Lower lobe of right lung (tissue), 2 donors: ENCODE data around the gene TSHB. TPM values are rescaled to one million over a fixed set of nuclear protein-coding genes. Genes with fewer than 3 reads are reported as not detected.

Experiments used
- ATAC-seq, 2 donors: fragments of 200-7000 bp; cut with Tn5 transposase; one replicate each; pipeline ENCODE4 v1.9.1; 2020 to 2022; ENCODE audit warnings: mild to moderate bottlenecking in 2 of 2, moderate library complexity in 2 of 2
- DNase-seq: peaks from one replicate; pipeline ENCODE4 v3.0.0-alpha.2; 2020
- H3K27ac ChIP-seq: fragments of 200-600 bp; one replicate; pipeline ENCODE4 v1.8.0; 2022
- H3K27me3 ChIP-seq: fragments of 200-600 bp; one replicate; pipeline ENCODE4 v1.8.0; 2022; ENCODE audit warnings: low read depth
- H3K36me3 ChIP-seq: fragments of 200-600 bp; one replicate; pipeline ENCODE4 v1.8.0; 2022; ENCODE audit warnings: mild to moderate bottlenecking
- H3K4me1 ChIP-seq: fragments of 200-600 bp; one replicate; pipeline ENCODE4 v1.8.0; 2022
- H3K4me3 ChIP-seq: fragments of 200-600 bp; one replicate; pipeline ENCODE4 v1.8.0; 2022; ENCODE audit warnings: mild to moderate bottlenecking
- H3K9me3 ChIP-seq: fragments of 200-600 bp; one replicate; pipeline ENCODE4 v1.8.0; 2022
- intact Hi-C: fragments of 100-400 bp; cut with DNase I; formaldehyde crosslinking; loops from one replicate; pipeline ENCODE4 v1.11.0; 2022
- total RNA-seq: library from RNA; stranded (reverse); fragmentation: NEBNext Ultra II Directional; extraction: Animal tissue kit (Norgen Biotek cat#: 25700); gene quantifications from one replicate; pipeline ENCODE4 v1.2.1, GENCODE V29; 2021
- TF ChIP-seq, protein P1 (sequence below): fragments of 200-600 bp; IDR thresholded peaks from one replicate; pipeline ENCODE4 v1.8.0; 2022; ENCODE audit warnings: antibody characterized with exemption, mild to moderate bottlenecking
- donor health status: DM: no; HTN: yes; CAD: no; lungs with severe emphysema.

The TSHB gene
- total RNA-seq, 1 donor from 2014 or later, result not detected

DNA sequence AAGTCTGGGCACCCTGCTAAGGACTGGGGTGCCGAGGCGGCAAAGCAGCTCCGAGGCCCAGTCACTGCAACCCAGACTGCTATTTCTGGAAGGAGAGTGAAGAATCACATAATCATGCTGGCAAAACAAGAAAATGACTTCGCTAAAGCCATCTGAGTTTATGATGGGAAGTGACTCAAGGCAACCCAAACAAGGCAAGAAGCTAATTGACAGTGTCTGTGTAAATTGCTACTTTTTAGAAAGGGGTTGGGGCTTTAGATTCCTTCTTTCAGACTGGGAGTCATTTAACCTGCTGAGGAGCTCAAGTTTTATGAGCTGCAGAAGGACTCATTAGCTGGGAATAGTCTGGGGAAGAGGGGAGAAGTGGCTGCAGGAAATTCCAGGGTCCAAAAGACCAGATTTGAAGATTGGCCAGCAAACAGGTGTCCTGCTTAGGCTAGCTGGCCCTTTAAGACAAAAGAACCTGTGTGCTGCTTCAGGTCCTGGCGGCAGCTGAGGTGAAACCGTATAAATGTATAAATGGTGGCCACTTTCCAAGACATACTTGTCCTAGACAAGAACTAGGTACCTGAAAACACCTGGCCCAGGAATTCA lies 28.1 kb downstream of the TSHB start:
- H3K27ac ChIP-seq, result no peak overlapping the region
- peaks cover 8% of the 10 kb centered on the region for H3K4me1 ChIP-seq
- no peak for ATAC-seq
- no peaks in the 10 kb centered on the region for H3K9me3 ChIP-seq
- no peak for DNase-seq
- no peaks in the 10 kb centered on the region for H3K36me3 ChIP-seq
- TF ChIP-seq, protein P1, sequence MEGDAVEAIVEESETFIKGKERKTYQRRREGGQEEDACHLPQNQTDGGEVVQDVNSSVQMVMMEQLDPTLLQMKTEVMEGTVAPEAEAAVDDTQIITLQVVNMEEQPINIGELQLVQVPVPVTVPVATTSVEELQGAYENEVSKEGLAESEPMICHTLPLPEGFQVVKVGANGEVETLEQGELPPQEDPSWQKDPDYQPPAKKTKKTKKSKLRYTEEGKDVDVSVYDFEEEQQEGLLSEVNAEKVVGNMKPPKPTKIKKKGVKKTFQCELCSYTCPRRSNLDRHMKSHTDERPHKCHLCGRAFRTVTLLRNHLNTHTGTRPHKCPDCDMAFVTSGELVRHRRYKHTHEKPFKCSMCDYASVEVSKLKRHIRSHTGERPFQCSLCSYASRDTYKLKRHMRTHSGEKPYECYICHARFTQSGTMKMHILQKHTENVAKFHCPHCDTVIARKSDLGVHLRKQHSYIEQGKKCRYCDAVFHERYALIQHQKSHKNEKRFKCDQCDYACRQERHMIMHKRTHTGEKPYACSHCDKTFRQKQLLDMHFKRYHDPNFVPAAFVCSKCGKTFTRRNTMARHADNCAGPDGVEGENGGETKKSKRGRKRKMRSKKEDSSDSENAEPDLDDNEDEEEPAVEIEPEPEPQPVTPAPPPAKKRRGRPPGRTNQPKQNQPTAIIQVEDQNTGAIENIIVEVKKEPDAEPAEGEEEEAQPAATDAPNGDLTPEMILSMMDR, result no peak
- intact Hi-C loops, result no loop called here
- H3K4me3 ChIP-seq, result no peak overlapping the region
- H3K27me3 ChIP-seq, result no peaks in the 10 kb centered on the region

DNA sequence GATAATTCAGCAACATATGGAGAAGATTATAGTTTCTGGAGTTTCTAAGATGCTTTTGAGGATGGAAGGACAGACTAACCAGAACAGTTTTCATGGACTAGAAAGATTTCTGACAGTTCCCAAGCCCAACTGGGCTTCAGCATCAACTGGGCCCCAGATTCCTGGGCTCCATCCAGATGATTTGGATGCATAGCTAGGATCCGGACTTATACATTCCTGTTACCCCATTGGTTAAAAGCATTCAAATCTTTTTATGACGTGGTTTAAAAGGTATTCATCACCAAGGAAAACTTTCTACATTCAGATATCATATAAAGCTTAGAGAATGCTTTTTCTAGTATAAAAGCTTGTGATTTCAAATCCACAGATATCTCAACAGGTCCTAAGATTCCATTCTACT lies 29.7 kb downstream of the TSHB start:
- no peak overlapping the region for H3K27ac ChIP-seq
- no peak for DNase-seq
- H3K4me3 ChIP-seq, result no peak overlapping the region
- H3K9me3 ChIP-seq, result no peaks in the 10 kb centered on the region
- TF ChIP-seq, protein P1, result no peak
- H3K4me1 ChIP-seq, result peaks cover 8% of the 10 kb centered on the region
- H3K36me3 ChIP-seq, result no peaks in the 10 kb centered on the region
- ATAC-seq, result no peak
- no peaks in the 10 kb centered on the region for H3K27me3 ChIP-seq
- intact Hi-C loops, result no loop called here

DNA sequence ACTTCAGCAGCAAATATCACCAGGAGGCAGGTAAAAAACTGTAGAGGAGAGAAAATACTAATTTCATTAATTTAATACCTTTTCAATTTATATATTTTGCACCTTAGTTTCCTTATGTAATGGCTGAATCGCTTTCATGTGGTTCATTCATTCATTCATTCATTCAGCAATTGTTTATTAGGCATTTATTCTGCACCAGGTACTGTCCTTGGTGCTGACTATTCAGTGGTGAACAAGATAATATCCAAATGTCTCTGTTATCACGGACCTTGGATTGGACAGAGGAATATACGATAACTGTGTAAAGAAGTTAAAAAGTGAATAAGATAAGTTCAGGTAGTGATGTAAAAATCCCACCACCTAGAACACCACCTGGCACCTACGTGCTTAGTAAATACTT lies 30.9 kb downstream of the TSHB start:
- Histone ChIP-seq H3K9me3 (no peaks in the 10 kb centered on the region), H3K4me1 (peaks cover 8% of the 10 kb centered on the region), H3K27me3 (no peaks in the 10 kb centered on the region), H3K27ac (no peak overlapping the region), H3K4me3 (no peak overlapping the region), H3K36me3 (no peaks in the 10 kb centered on the region)
- intact Hi-C loops, result no loop called here
- no peak for DNase-seq
- ATAC-seq, result no peak
- TF ChIP-seq, protein P1, result no peak

DNA sequence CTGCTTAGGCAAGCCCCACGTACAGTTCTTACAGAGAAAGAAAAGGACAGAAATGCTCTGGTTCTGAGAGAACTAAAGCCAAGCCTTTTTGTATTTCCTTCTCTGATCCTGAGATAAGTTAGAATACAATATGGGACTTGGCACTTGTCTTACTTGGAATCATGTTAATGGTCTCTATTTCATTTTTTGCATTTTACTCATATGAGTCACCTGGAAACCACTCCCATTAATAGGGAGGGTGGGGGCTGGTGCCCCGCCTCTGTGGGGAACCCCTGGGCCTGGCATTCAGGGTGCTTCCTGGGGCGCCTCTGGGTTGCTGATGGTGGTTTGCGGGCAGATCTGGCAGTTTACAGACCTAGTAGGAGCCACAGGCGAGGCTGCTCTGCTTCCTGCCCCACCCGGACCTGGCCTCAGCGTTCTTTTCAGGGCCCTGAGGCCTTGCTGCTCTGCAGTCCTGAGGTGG lies 32.9 kb downstream of the TSHB start:
- ATAC-seq, result peak; percentile 90 to 93
- no peaks in the 10 kb centered on the region for H3K27me3 ChIP-seq
- peak; percentile 70 for DNase-seq
- H3K4me3 ChIP-seq, result no peak overlapping the region
- TF ChIP-seq, protein P1, result no peak
- H3K36me3 ChIP-seq, result no peaks in the 10 kb centered on the region
- peaks cover 8% of the 10 kb centered on the region for H3K4me1 ChIP-seq
- intact Hi-C loops, result no loop called here
- peak overlapping the region; percentile 7 for H3K27ac ChIP-seq
- H3K9me3 ChIP-seq, result no peaks in the 10 kb centered on the region

DNA sequence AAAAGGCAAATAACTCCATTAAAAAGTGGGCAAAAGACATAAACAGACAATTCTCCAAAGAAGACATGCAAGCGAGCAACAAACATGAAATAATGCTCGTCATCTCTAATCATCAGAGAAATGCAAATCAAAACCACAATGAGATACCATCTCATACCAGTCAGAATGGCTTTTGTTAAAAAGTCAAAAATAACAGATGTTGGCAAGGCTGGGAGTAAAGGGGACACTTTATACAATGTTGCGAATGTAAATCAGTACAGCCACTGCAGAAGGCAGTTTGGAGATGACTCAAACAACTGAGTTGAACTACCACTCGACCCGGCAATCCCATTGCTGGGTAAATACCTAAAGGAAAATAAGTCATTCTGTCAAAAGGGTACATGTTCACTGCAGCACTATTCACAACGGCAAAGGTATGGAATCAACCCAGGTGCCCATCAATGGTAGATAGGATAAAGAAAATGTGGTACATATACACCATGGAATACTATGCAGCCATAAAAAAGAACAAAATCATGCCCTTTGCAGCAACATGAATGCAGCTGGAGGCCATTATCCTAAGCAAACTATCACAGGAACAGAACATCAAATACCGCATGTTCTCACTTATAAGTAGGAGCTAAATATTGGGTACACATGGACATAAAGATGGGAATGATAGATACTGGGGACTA lies 33.7 kb downstream of the TSHB start:
- H3K9me3 ChIP-seq, result no peaks in the 10 kb centered on the region
- peaks cover 8% of the 10 kb centered on the region for H3K4me1 ChIP-seq
- ATAC-seq (no peak), DNase-seq (no peak)
- H3K27ac ChIP-seq, result peak overlapping the region; percentile 7
- H3K4me3 ChIP-seq, result no peak overlapping the region
- intact Hi-C loops, result no loop called here
- H3K36me3 ChIP-seq, result no peaks in the 10 kb centered on the region
- TF ChIP-seq, protein P1, result no peak
- H3K27me3 ChIP-seq, result no peaks in the 10 kb centered on the region
